ENCODE results near the gene PCGF2.
"Not testable (repeated sequence)": the region's sequence is repeated elsewhere in the genome, so short reads cannot be mapped to it uniquely, and the experiment has no call there.

Gene PCGF2

GRCh38 chr17:38733982-38734973 lies 13.9 kb downstream of the PCGF2 start:
- DNase-seq = peak in 1 of 5 donors; percentile 34

- no peak for DNase-seq
Observed at GRCh38 chr17:38733282-38733981, 14.7 kb downstream of the PCGF2 start.

GRCh38 chr17:38732376-38733281 lies 15.5 kb downstream of the PCGF2 start:
- no peak for DNase-seq

- DNase-seq = no peak
Observed at GRCh38 chr17:38731526-38732294, 16.4 kb downstream of the PCGF2 start.

GRCh38 chr17:38730526-38731379 lies 17.4 kb downstream of the PCGF2 start:
- peak in 1 of 5 donors; percentile 38 for DNase-seq

GRCh38 chr17:38729886-38730525 lies 18.1 kb downstream of the PCGF2 start, which contains the start of gene CISD3:
TSS of gene CISD3 (plus strand) at chr17:38730341. CDS start at chr17:38730359, 18 bp downstream.
- DNase-seq = peak; percentile 72 to 91 (median 82)

GRCh38 chr17:38729368-38729885 lies 18.7 kb downstream of the PCGF2 start:
- DNase-seq = no peak

GRCh38 chr17:38728290-38728831 lies 19.8 kb downstream of the PCGF2 start:
- DNase-seq = peak; percentile 43 to 88 (median 53)

- peak in 1 of 5 donors; percentile 87 for DNase-seq
Observed at GRCh38 chr17:38727736-38728135, 20.4 kb downstream of the PCGF2 start.

GRCh38 chr17:38726145-38726544 lies 22.0 kb downstream of the PCGF2 start:
- DNase-seq = not testable (repeated sequence)

GRCh38 chr17:38725066-38725465 lies 23.1 kb downstream of the PCGF2 start:
- DNase-seq = no peak

GRCh38 chr17:38724337-38724988 lies 23.7 kb downstream of the PCGF2 start:
- no peak for DNase-seq

GRCh38 chr17:38721802-38722201 lies 26.3 kb downstream of the PCGF2 start:
- DNase-seq = no peak

GRCh38 chr17:38720941-38721340 lies 27.2 kb downstream of the PCGF2 start:
- no peak for DNase-seq

GRCh38 chr17:38719943-38720641 lies 28.0 kb downstream of the PCGF2 start:
- DNase-seq = no peak

- no peak for DNase-seq
Observed at GRCh38 chr17:38719289-38719942, 28.7 kb downstream of the PCGF2 start.

GRCh38 chr17:38717139-38717745 lies 30.9 kb downstream of the PCGF2 start:
- DNase-seq = no peak

All from T-helper 1 cell (primary cell).